SK-N-SH (cell line): ENCODE results near the gene ENOX1.

Experiments used
- CHD2 ChIP-seq: fragments of 150-350 bp; IDR thresholded peaks from 2 replicates; pipeline ENCODE4 v1.6.1; 2018; ENCODE audit warnings: low read length; ENCODE audit not compliant: partially characterized antibody
- CTCF ChIP-seq: fragments of 200-600 bp; sonication (generic); IDR thresholded peaks from 2 replicates; pipeline ENCODE4 v1.6.1; 2017; ENCODE audit warnings: antibody characterized with exemption, mild to moderate bottlenecking, moderate library complexity
- EP300 ChIP-seq, 2 experiments: IDR thresholded peaks; 2 replicates each; pipeline versions ENCODE4 v1.4.0 to v1.6.1; 2012; ENCODE audit warnings: borderline replicate concordance in 1 of 2, low read depth in 1 of 2, low read length in 1 of 2
- JUND ChIP-seq: IDR thresholded peaks from 2 replicates; pipeline ENCODE4 v1.4.0; 2012
- NFIC ChIP-seq: IDR thresholded peaks from 2 replicates; pipeline ENCODE4 v1.4.0; 2012; ENCODE audit warnings: borderline replicate concordance
- NRF1 ChIP-seq: IDR thresholded peaks from 2 replicates; pipeline ENCODE4 v1.6.1; 2012; ENCODE audit warnings: low read depth, mild to moderate bottlenecking, low read length
- POLR2AphosphoS5 ChIP-seq: IDR thresholded peaks from 2 replicates; pipeline ENCODE4 v1.6.1; 2012; ENCODE audit warnings: low read depth, low read length
- RFX5 ChIP-seq: IDR thresholded peaks from 2 replicates; pipeline ENCODE4 v1.6.1; 2012; ENCODE audit warnings: mild to moderate bottlenecking, improper control_type of control experiment, low read length
- TEAD4 ChIP-seq: IDR thresholded peaks from 2 replicates; pipeline ENCODE4 v1.4.0; 2012; ENCODE audit warnings: mild to moderate bottlenecking, borderline replicate concordance; ENCODE audit not compliant: insufficient read depth
- YY1 ChIP-seq: IDR thresholded peaks from 2 replicates; pipeline ENCODE4 v1.4.0; 2012; ENCODE audit warnings: low read depth, mild to moderate bottlenecking

DNA sequence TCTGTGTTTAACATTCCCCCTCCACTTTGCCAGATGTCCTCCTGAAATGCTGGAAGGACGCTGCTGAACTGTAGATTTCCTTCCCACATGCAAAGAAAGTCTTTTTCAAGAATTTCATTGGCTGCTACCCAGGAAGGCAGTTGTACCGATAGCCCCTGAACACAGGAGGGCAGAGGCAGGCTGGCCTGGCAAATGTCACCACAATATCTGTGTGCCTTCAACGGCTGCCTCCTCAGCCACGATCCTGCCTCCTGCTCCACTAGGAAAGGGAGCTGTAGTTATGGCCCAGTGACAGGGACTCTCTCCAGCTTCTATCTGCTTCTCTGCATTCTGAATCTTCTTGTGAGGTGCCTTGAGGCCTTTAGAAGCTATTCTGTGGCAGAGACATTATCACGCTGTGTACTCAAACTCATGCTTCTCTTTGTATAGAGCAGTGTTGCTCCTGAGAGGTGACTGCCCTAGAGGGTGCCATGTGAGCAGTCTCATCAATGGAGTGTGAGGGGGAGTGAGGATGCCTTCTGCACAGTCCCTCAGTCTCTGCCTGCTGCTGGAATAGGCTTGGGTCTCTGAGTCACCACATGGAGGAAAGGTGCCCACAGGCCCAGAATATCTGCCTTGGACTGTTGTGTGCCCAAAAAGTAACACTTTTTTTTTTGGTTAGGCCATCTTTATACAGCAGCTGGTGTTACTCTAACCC lies 483.6 kb downstream of the ENOX1 start:
- TF ChIP-seq CTCF (peak; percentile 64), RFX5 (no peak), NRF1 (no peak), CHD2 (peak; percentile 19), JUND (no peak), EP300 (IDR thresholded peaks at IDR 0.05; ENCODE audit: borderline replicate concordance in 1 of 2, low read depth in 1 of 2, low read length in 1 of 2) (peak in 1 of 2 experiments; percentile 28; a peak in 1 of 4 replicates), YY1 (no peak), TEAD4 (no peak), POLR2AphosphoS5 (no peak), NFIC (peak; percentile 61; the same call in 1 of the 2 replicates)
